ENCODE results near the gene ZNF606. TPM values are rescaled to one million over a fixed set of nuclear protein-coding genes. Genes with fewer than 3 reads are reported as not detected.

ZNF606 gene
- total RNA-seq, 4 donors from 2014 or later: 7.6 to 23.3 (median 15.5) TPM

DNA sequence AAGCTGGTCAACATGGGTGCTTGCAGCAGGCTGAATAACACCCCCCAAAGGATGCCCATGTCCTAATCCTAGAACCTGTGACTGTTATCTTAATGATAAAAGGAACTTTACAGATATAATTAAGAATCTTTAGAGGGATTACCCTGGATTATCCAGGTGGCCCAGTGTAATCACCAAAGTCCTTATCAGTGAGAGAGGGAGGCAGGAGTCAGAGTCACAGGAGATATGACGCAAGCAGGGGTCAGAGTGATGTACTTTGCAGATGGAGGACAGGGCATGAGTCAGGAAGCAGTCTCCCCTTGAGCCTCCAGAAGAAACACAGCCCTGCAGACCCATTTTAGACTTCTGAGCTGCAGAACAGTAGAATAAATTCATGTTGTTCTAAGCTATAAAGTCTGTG, 9.8 kb downstream of the ZNF606 start:
- TF ChIP-seq POLR2AphosphoS5 (IDR thresholded peaks at IDR 0.05): no peak
- TF ChIP-seq POLR2A (IDR thresholded peaks at IDR 0.05; ENCODE audit: low read depth): no peak
- no peak for TF ChIP-seq EP300 (IDR thresholded peaks at IDR 0.05)
- TF ChIP-seq, protein P1, sequence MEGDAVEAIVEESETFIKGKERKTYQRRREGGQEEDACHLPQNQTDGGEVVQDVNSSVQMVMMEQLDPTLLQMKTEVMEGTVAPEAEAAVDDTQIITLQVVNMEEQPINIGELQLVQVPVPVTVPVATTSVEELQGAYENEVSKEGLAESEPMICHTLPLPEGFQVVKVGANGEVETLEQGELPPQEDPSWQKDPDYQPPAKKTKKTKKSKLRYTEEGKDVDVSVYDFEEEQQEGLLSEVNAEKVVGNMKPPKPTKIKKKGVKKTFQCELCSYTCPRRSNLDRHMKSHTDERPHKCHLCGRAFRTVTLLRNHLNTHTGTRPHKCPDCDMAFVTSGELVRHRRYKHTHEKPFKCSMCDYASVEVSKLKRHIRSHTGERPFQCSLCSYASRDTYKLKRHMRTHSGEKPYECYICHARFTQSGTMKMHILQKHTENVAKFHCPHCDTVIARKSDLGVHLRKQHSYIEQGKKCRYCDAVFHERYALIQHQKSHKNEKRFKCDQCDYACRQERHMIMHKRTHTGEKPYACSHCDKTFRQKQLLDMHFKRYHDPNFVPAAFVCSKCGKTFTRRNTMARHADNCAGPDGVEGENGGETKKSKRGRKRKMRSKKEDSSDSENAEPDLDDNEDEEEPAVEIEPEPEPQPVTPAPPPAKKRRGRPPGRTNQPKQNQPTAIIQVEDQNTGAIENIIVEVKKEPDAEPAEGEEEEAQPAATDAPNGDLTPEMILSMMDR (IDR thresholded peaks at IDR 0.05): no peak
- H3K4me3 ChIP-seq: no peak overlapping the region
- DNase-seq (ENCODE audit: extremely low spot score): no peak
- intact Hi-C loops (cut with DNase I): no loop called here
- peaks cover 6 to 97% (median 84%) of the 10 kb centered on the region in 4 donors for H3K9me3 ChIP-seq
- peaks cover 73 to 93% (median 83%) of the 10 kb centered on the region in 4 donors for H3K36me3 ChIP-seq
- no peak overlapping the region for H3K27ac ChIP-seq (replicated peaks in 1 of 4)
- H3K27me3 ChIP-seq: no peaks in the 10 kb centered on the region
- WGBS: 100% methylated on average over 1 of the region's 1 CpG
- H3K4me1 ChIP-seq: no peaks in the 10 kb centered on the region

DNA sequence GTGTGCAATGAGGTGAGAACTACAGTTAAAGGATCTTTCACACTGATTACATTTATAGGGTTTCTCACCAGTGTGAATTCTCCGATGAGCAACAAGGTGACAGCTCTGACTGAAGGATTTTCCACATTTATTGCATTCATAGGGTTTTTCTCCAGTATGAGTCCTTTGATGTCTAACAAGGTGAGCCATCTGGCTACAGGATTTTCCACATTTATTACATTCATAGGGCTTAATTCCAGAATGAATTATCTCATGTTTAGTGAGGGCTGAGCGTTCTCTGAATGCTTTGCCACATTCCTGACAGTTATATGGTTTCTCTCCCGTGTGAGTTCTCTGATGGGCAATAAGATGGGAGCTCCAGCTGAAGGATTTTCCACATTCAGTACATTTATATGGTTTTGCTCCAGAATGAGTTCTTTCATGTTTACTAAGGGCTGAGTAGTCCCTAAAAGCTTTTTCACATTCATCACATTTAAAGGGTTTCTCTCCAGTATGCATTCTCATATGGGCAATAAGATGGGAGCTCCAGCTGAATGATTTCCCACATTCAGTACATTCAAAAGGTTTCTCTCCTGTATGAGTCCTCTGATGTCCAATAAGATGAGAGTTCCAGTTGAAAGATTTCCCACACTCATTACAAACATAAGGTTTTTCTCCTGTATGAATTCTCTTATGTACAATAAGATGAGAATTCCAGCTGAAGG, 23.9 kb downstream of the ZNF606 start:
- intact Hi-C loops (cut with DNase I): no loop called here

DNA sequence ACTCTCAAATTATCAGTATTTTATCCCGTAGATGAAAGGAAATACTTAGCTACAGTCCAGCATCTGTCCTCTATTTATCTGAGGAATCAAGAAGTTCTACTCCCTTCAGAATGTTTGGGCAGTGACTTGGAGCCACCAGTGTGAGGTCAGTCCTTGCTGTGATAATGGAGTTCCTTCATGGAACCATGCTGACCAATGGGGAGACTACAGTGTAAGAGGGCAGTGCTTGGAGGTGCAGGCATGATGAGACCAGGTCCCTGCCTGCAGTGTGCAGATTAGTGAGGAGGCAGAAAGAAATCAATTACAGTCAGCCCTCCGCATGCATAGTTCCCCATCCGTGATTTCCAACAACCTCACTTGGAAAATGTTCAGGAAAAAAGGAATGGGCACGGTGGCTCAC, 28.2 kb downstream of the ZNF606 start, which contains the start of gene C19orf18:
C19orf18 (minus strand) TSS at position 101 of the 400 bp plus-strand sequence. CDS start 102 bp downstream, outside the sequence.
- 93% methylated on average over 4 of the region's 4 CpGs for WGBS

More for the DNA sequence above, 23.9 kb downstream of the ZNF606 start:
- TF ChIP-seq EP300 (IDR thresholded peaks at IDR 0.05) (no peak), POLR2AphosphoS5 (IDR thresholded peaks at IDR 0.05) (no peak), POLR2A (IDR thresholded peaks at IDR 0.05; ENCODE audit: low read depth) (no peak)
- no peaks in the 10 kb centered on the region for H3K27me3 ChIP-seq
- no peak for DNase-seq (ENCODE audit: extremely low spot score)
- peaks cover 59 to 100% (median 100%) of the 10 kb centered on the region in 4 donors for H3K9me3 ChIP-seq
- H3K4me1 ChIP-seq: no peaks in the 10 kb centered on the region
- WGBS: 96% methylated on average over 3 of the region's 3 CpGs
- H3K36me3 ChIP-seq: peaks cover 64 to 100% (median 85%) of the 10 kb centered on the region in 4 donors
- no peak overlapping the region for H3K27ac ChIP-seq (replicated peaks in 1 of 4)
- no peak overlapping the region for H3K4me3 ChIP-seq

DNA sequence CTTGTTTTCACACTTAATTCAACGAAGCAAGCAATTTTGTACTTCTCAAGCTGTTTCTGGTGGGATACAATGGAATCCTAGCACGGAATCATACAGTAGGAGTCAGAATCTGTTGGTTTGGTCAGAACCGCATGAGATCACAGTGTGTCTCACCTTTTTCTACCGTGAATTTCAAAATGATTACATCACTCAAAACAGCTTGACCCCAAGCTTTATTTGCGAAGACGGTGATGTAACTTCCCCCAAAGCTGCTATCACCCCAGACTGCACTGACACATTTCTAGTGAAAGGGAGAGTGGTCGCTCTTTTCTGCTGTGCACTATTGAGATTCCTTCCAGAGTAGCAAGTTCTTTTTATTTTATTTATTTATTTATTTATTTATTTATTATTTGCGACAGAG, 37.9 kb downstream of the ZNF606 start:
- intact Hi-C loops (cut with DNase I): no loop called here
- no peak for DNase-seq (ENCODE audit: extremely low spot score)
- Histone ChIP-seq H3K27me3 (no peaks in the 10 kb centered on the region), H3K27ac (replicated peaks in 1 of 4) (no peak overlapping the region), H3K4me3 (no peak overlapping the region), H3K36me3 (peaks cover 0 to 53% (median 12%) of the 10 kb centered on the region in 4 donors), H3K4me1 (no peaks in the 10 kb centered on the region), H3K9me3 (peaks cover 0 to 97% (median 89%) of the 10 kb centered on the region in 4 donors)
- no peak for TF ChIP-seq POLR2A (IDR thresholded peaks at IDR 0.05; ENCODE audit: low read depth)
- TF ChIP-seq POLR2AphosphoS5 (IDR thresholded peaks at IDR 0.05): no peak
- no peak for TF ChIP-seq EP300 (IDR thresholded peaks at IDR 0.05)
- TF ChIP-seq, protein P1 (IDR thresholded peaks at IDR 0.05): no peak
- WGBS: 89% methylated on average over 8 of the region's 8 CpGs

More for the DNA sequence above, 28.2 kb downstream of the ZNF606 start, which contains the start of gene C19orf18:
- H3K9me3 ChIP-seq: peaks cover 29 to 99% (median 97%) of the 10 kb centered on the region in 4 donors
- H3K27me3 ChIP-seq: no peaks in the 10 kb centered on the region
- no peak within 1 kb of the TSS for H3K27ac ChIP-seq (replicated peaks in 1 of 4)
- H3K4me3 ChIP-seq: no peak within 1 kb of the TSS
- no peak for DNase-seq (ENCODE audit: extremely low spot score)
- H3K4me1 ChIP-seq: no peaks in the 10 kb centered on the region
- no peak for TF ChIP-seq POLR2A (IDR thresholded peaks at IDR 0.05; ENCODE audit: low read depth)
- TF ChIP-seq, protein P1 (IDR thresholded peaks at IDR 0.05): no peak
- no peak for TF ChIP-seq EP300 (IDR thresholded peaks at IDR 0.05)
- TF ChIP-seq POLR2AphosphoS5 (IDR thresholded peaks at IDR 0.05): no peak
- intact Hi-C loops (cut with DNase I): no loop called here
- peaks cover 30 to 76% (median 55%) of the 10 kb centered on the region in 4 donors for H3K36me3 ChIP-seq

DNA sequence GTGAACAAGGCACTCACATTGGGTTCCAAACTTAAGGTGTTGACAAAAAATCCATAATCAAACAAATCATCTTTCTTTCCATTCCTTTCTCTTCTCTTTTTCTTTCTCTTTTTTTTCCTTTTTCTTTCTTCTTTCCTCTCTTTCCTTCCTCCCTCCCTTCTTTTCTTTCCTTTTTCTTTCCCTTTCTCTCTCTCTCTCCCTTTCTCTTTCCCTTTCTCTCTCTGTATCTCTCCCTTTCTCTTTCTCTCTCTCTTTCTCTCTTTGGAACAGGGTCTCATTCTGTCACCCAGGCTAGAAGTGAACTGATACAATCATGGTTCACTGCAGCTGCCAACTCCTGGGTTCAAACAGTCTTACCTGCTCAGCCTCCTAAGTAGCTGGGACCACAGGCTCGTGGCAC, 40.8 kb downstream of the ZNF606 start:
- Histone ChIP-seq H3K9me3 (peaks cover 0 to 92% (median 81%) of the 10 kb centered on the region in 4 donors), H3K27ac (replicated peaks in 1 of 4) (no peak overlapping the region), H3K4me3 (no peak overlapping the region), H3K4me1 (no peaks in the 10 kb centered on the region), H3K27me3 (no peaks in the 10 kb centered on the region), H3K36me3 (peaks cover 0 to 39% (median 10%) of the 10 kb centered on the region in 4 donors)
- no peak for DNase-seq (ENCODE audit: extremely low spot score)
- WGBS: 75% methylated on average over 1 of the region's 1 CpG
- TF ChIP-seq, protein P1 (IDR thresholded peaks at IDR 0.05): no peak
- TF ChIP-seq POLR2AphosphoS5 (IDR thresholded peaks at IDR 0.05) (no peak), EP300 (IDR thresholded peaks at IDR 0.05) (no peak), POLR2A (IDR thresholded peaks at IDR 0.05; ENCODE audit: low read depth) (no peak)
- intact Hi-C loops (cut with DNase I): no loop called here

Measured in esophagus muscularis mucosa (tissue), 4 donors.